HEK293T (cell line): ENCODE results near the gene CEACAM19.

Experiments used
- ARNT ChIP-seq: fragments of 450-650 bp; IDR thresholded peaks from 2 replicates; pipeline ENCODE4 v1.6.1; 2017; ENCODE audit warnings: mild to moderate bottlenecking
- BHLHE40 ChIP-seq: fragments of 450-650 bp; IDR thresholded peaks from 2 replicates; pipeline ENCODE4 v1.6.1; 2016; ENCODE audit warnings: mild to moderate bottlenecking, moderate library complexity, borderline replicate concordance
- CTBP1 ChIP-seq: fragments of 450-650 bp; IDR thresholded peaks from 2 replicates; pipeline ENCODE4 v1.6.1; 2016; ENCODE audit warnings: borderline replicate concordance
- ELF4 ChIP-seq: fragments of 450-650 bp; IDR thresholded peaks from 2 replicates; pipeline ENCODE4 v1.6.1; 2017; ENCODE audit warnings: antibody characterized with exemption
- FOXA1 ChIP-seq: fragments of 450-650 bp; IDR thresholded peaks from 2 replicates; pipeline ENCODE4 v1.6.1; 2016; ENCODE audit warnings: mild to moderate bottlenecking
- FOXK2 ChIP-seq: fragments of 450-650 bp; IDR thresholded peaks from 2 replicates; pipeline ENCODE4 v1.6.1; 2016; ENCODE audit warnings: mild to moderate bottlenecking
- FOXM1 ChIP-seq: fragments of 450-650 bp; IDR thresholded peaks from 2 replicates; pipeline ENCODE4 v1.6.1; 2017; ENCODE audit warnings: mild to moderate bottlenecking, borderline replicate concordance
- HDGF ChIP-seq: fragments of 450-650 bp; IDR thresholded peaks from 2 replicates; pipeline ENCODE4 v1.6.1; 2017; ENCODE audit warnings: antibody characterized with exemption, borderline replicate concordance
- L3MBTL2 ChIP-seq: fragments of 450-650 bp; conservative IDR thresholded peaks from 2 replicates; pipeline ENCODE4 v1.6.1; 2016; ENCODE audit warnings: mild to moderate bottlenecking
- NFRKB ChIP-seq: fragments of 450-650 bp; IDR thresholded peaks from 2 replicates; pipeline ENCODE4 v1.6.1; 2016; ENCODE audit warnings: mild to moderate bottlenecking, moderate library complexity
- SP1 ChIP-seq: fragments of 450-650 bp; IDR thresholded peaks from 2 replicates; pipeline ENCODE4 v1.6.1; 2017
- SUZ12 ChIP-seq: fragments of 450-650 bp; IDR thresholded peaks from 2 replicates; pipeline ENCODE4 v1.6.1; 2016; ENCODE audit warnings: mild to moderate bottlenecking
- TARDBP ChIP-seq: fragments of 450-650 bp; IDR thresholded peaks from 2 replicates; pipeline ENCODE4 v1.6.1; 2016

GRCh38 chr19:44705502-44706010, 34.3 kb downstream of the CEACAM19 start:
- TF ChIP-seq ARNT: no peak
- TF ChIP-seq SUZ12: no peak
- no peak for TF ChIP-seq CTBP1
- no peak for TF ChIP-seq TARDBP
- TF ChIP-seq FOXM1: no peak
- no peak for TF ChIP-seq L3MBTL2
- no peak for TF ChIP-seq SP1
- no peak for TF ChIP-seq ELF4
- no peak for TF ChIP-seq FOXK2
- TF ChIP-seq NFRKB: no peak
- no peak for TF ChIP-seq BHLHE40
- TF ChIP-seq FOXA1: no peak
- no peak for TF ChIP-seq HDGF
